ENCODE measurements around the gene CUX1. TPM values are rescaled to one million over a fixed set of nuclear protein-coding genes. Genes with fewer than 3 reads are reported as not detected.

CUX1 gene
- total RNA-seq, 2 donors from 2014 or later: 87.6 to 120 TPM

- DNase-seq (ENCODE audit: low spot score): no peak
- intact Hi-C loops (cut with DNase I): no loop called here
Measured at GRCh38 chr7:102241431-102241830, 424.0 kb downstream of the CUX1 start.

- no peak for DNase-seq (ENCODE audit: low spot score)
- intact Hi-C loops (cut with DNase I): no loop called here
Measured at GRCh38 chr7:102244601-102245000, 427.2 kb downstream of the CUX1 start.

GRCh38 chr7:102248081-102248455, 430.6 kb downstream of the CUX1 start:
- no peak for DNase-seq (ENCODE audit: low spot score)
- intact Hi-C loops (cut with DNase I): no loop called here

- intact Hi-C loops (cut with DNase I): no loop called here
- DNase-seq (ENCODE audit: low spot score): no peak
Measured at GRCh38 chr7:102248456-102249395, 431.3 kb downstream of the CUX1 start.

GRCh38 chr7:102251531-102252365, 434.3 kb downstream of the CUX1 start:
- DNase-seq (ENCODE audit: low spot score): no peak
- intact Hi-C loops (cut with DNase I): no loop called here

GRCh38 chr7:102252366-102252982, 435.0 kb downstream of the CUX1 start:
- intact Hi-C loops (cut with DNase I): no loop called here
- no peak for DNase-seq (ENCODE audit: low spot score)

GRCh38 chr7:102253066-102253972, 435.9 kb downstream of the CUX1 start:
- no peak for DNase-seq (ENCODE audit: low spot score)
- intact Hi-C loops (cut with DNase I): no loop called here

GRCh38 chr7:102253973-102254370, 436.5 kb downstream of the CUX1 start:
- DNase-seq (ENCODE audit: low spot score): no peak
- intact Hi-C loops (cut with DNase I): no loop called here

- intact Hi-C loops (cut with DNase I): no loop called here
- no peak for DNase-seq (ENCODE audit: low spot score)
Measured at GRCh38 chr7:102254521-102254920, 437.1 kb downstream of the CUX1 start.

GRCh38 chr7:102255501-102255900, 438.1 kb downstream of the CUX1 start:
- intact Hi-C loops (cut with DNase I): no loop called here
- no peak for DNase-seq (ENCODE audit: low spot score)

- no peak for DNase-seq (ENCODE audit: low spot score)
- intact Hi-C loops (cut with DNase I): no loop called here
Measured at GRCh38 chr7:102255916-102256315, 438.5 kb downstream of the CUX1 start.

- DNase-seq (ENCODE audit: low spot score): no peak
- intact Hi-C loops (cut with DNase I): loop anchor here in 1 of 2 donors (2.0 kb wide), 1 partner anchor 55 kb away; no protein-coding TSS in a partner anchor
Measured at GRCh38 chr7:102258073-102258748, 440.8 kb downstream of the CUX1 start.

- intact Hi-C loops (cut with DNase I): loop anchor here in 1 of 2 donors (2.0 kb wide), 1 partner anchor 54 kb away; no protein-coding TSS in a partner anchor
- DNase-seq (ENCODE audit: low spot score): no peak
Measured at GRCh38 chr7:102258749-102259107, 441.3 kb downstream of the CUX1 start.

GRCh38 chr7:102260856-102261255, 443.4 kb downstream of the CUX1 start:
- no peak for DNase-seq (ENCODE audit: low spot score)

GRCh38 chr7:102261451-102261850, 444.0 kb downstream of the CUX1 start:
- no peak for DNase-seq (ENCODE audit: low spot score)
- intact Hi-C loops (cut with DNase I): no loop called here

More at GRCh38 chr7:102260856-102261255, 443.4 kb downstream of the CUX1 start:
- intact Hi-C loops (cut with DNase I): no loop called here

- intact Hi-C loops (cut with DNase I): no loop called here
- DNase-seq (ENCODE audit: low spot score): no peak
Measured at GRCh38 chr7:102262546-102262945, 445.1 kb downstream of the CUX1 start.

GRCh38 chr7:102264367-102264891, 447.0 kb downstream of the CUX1 start:
- no peak for DNase-seq (ENCODE audit: low spot score)
- intact Hi-C loops (cut with DNase I): no loop called here

- no peak for DNase-seq (ENCODE audit: low spot score)
- intact Hi-C loops (cut with DNase I): no loop called here
Measured at GRCh38 chr7:102266541-102266940, 449.1 kb downstream of the CUX1 start.
